Activated naive CD8-positive, alpha-beta T cell treated with anti-CD3 and anti-CD28 coated beads for 36 hours (primary cell): Measurements from ENCODE around the gene AMPD2. TPM values are rescaled to one million over a fixed set of nuclear protein-coding genes. Genes with fewer than 3 reads are reported as not detected.
"Not testable (repeated sequence)": the region's sequence is repeated elsewhere in the genome, so short reads cannot be mapped to it uniquely, and the experiment has no call there.

Experiments used
- DNase-seq: peaks from one replicate; pipeline ENCODE4 v3.0.0; 2021
- H3K27ac Mint-ChIP-seq: one replicate; pipeline ENCODE4 v1.8.0; 2022; ENCODE audit warnings: mild to moderate bottlenecking, moderate library complexity, mixed read lengths
- H3K27me3 Mint-ChIP-seq: one replicate; pipeline ENCODE4 v1.8.0; 2022; ENCODE audit warnings: mild to moderate bottlenecking, mixed read lengths
- H3K36me3 Mint-ChIP-seq: one replicate; pipeline ENCODE4 v1.8.0; 2021; ENCODE audit warnings: mild to moderate bottlenecking, mixed read lengths
- H3K4me1 Mint-ChIP-seq: one replicate; pipeline ENCODE4 v1.8.0; 2021; ENCODE audit warnings: mixed read lengths
- H3K4me3 Mint-ChIP-seq: one replicate; pipeline ENCODE4 v1.8.0; 2022; ENCODE audit warnings: mild to moderate bottlenecking, moderate library complexity, mixed read lengths
- H3K9me3 Mint-ChIP-seq: one replicate; pipeline ENCODE4 v1.8.0; 2022; ENCODE audit warnings: mixed read lengths
- total RNA-seq, 2 experiments: library from RNA; stranded (reverse); gene quantifications; one replicate each; pipeline ENCODE4 v1.2.3, GENCODE V29; 2021

AMPD2 gene
- total RNA-seq, 2 experiments from 2014 or later = 89.5 to 91.4 TPM

- peaks cover 2% of the 10 kb centered on the region for H3K36me3 Mint-ChIP-seq
- no peaks in the 10 kb centered on the region for H3K9me3 Mint-ChIP-seq
- peak within 1 kb of the TSS; percentile 79 for H3K4me3 Mint-ChIP-seq
- H3K27ac Mint-ChIP-seq = no peak within 1 kb of the TSS
- H3K27me3 Mint-ChIP-seq = no peaks in the 10 kb centered on the region
- DNase-seq = peak; percentile 86
- H3K4me1 Mint-ChIP-seq = peaks cover 16% of the 10 kb centered on the region
These were observed 48.0 kb downstream of the AMPD2 start, which contains the start of gene GSTM2 for GRCh38 chr1:109667452-109668122. Gene GSTM2 (plus strand): TSS chr1:109668057. CDS start chr1:109668116, 59 bp downstream.

GRCh38 chr1:109668123-109668775, 48.6 kb downstream of the AMPD2 start:
- Mint-ChIP-seq H3K36me3 (peaks cover 2% of the 10 kb centered on the region), H3K27ac (no peak overlapping the region), H3K4me1 (peaks cover 16% of the 10 kb centered on the region), H3K27me3 (no peaks in the 10 kb centered on the region), H3K9me3 (no peaks in the 10 kb centered on the region), H3K4me3 (peak overlapping the region; percentile 79)
- DNase-seq = no peak

- peak overlapping the region; percentile 44 for H3K4me3 Mint-ChIP-seq
- H3K36me3 Mint-ChIP-seq = peaks cover 2% of the 10 kb centered on the region
- H3K27ac Mint-ChIP-seq = peak overlapping the region; percentile 7
- no peaks in the 10 kb centered on the region for H3K27me3 Mint-ChIP-seq
- DNase-seq = no peak
- H3K9me3 Mint-ChIP-seq = no peaks in the 10 kb centered on the region
- H3K4me1 Mint-ChIP-seq = peaks cover 16% of the 10 kb centered on the region
These were observed 49.8 kb downstream of the AMPD2 start for GRCh38 chr1:109669246-109669948.

- H3K27me3 Mint-ChIP-seq, H3K4me3 Mint-ChIP-seq, H3K36me3 Mint-ChIP-seq, DNase-seq, H3K9me3 Mint-ChIP-seq: not testable (repeated sequence)
- peaks cover 16% of the 10 kb centered on the region for H3K4me1 Mint-ChIP-seq
- peak overlapping the region; percentile 7 for H3K27ac Mint-ChIP-seq
These were observed 50.3 kb downstream of the AMPD2 start for GRCh38 chr1:109669949-109670302.

GRCh38 chr1:109671067-109671466, 51.4 kb downstream of the AMPD2 start:
- Mint-ChIP-seq H3K27ac (no peak overlapping the region), H3K27me3 (no peaks in the 10 kb centered on the region), H3K4me1 (peaks cover 16% of the 10 kb centered on the region), H3K36me3 (peaks cover 2% of the 10 kb centered on the region), H3K4me3 (no peak overlapping the region), H3K9me3 (no peaks in the 10 kb centered on the region)
- DNase-seq = no peak

- not testable (repeated sequence) for H3K9me3 Mint-ChIP-seq, H3K4me1 Mint-ChIP-seq, H3K27me3 Mint-ChIP-seq, DNase-seq, H3K27ac Mint-ChIP-seq, H3K4me3 Mint-ChIP-seq, H3K36me3 Mint-ChIP-seq
These were observed 54.2 kb downstream of the AMPD2 start for GRCh38 chr1:109673861-109674260.

- H3K27me3 Mint-ChIP-seq, H3K4me1 Mint-ChIP-seq, H3K4me3 Mint-ChIP-seq, H3K36me3 Mint-ChIP-seq, H3K9me3 Mint-ChIP-seq, H3K27ac Mint-ChIP-seq, DNase-seq: not testable (repeated sequence)
These were observed 57.2 kb downstream of the AMPD2 start for GRCh38 chr1:109676683-109677381.

- no peak for DNase-seq
- H3K4me3 Mint-ChIP-seq = no peak overlapping the region
- H3K27me3 Mint-ChIP-seq = no peaks in the 10 kb centered on the region
- H3K4me1 Mint-ChIP-seq = no peaks in the 10 kb centered on the region
- no peak overlapping the region for H3K27ac Mint-ChIP-seq
- no peaks in the 10 kb centered on the region for H3K36me3 Mint-ChIP-seq
- H3K9me3 Mint-ChIP-seq = no peaks in the 10 kb centered on the region
These were observed 57.8 kb downstream of the AMPD2 start for GRCh38 chr1:109677459-109677858.

DNA sequence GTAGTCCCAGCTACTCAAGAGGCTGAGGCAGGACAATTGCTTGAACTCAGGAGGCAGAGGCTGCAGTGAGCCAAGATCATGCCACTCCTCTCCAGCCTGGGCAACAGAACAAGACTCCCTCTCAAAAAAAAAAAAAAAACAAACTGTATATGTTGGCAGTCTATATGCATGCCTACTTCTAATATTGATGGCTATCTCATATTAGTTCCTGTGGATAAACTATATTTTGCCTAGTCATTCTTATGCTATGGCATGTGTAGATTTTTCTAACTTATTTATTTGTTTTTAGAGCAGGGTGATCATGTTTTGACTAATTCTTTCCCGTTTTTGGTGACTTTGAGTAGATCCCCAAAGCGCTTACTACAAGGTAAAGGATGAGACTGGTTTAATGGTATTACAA, 59.0 kb downstream of the AMPD2 start:
- DNase-seq, H3K27ac Mint-ChIP-seq, H3K4me3 Mint-ChIP-seq, H3K27me3 Mint-ChIP-seq, H3K9me3 Mint-ChIP-seq, H3K36me3 Mint-ChIP-seq, H3K4me1 Mint-ChIP-seq: not testable (repeated sequence)

Other genes starting within 250 kb of the AMPD2 start
- gene SORT1, start 221.9 kb upstream of the AMPD2 start, total RNA-seq = 1 to 10 TPM; 5.6 to 6.6 TPM
- 100 to 1,000 TPM; 247 to 252 TPM for gene PSMA5, start 193.4 kb upstream of the AMPD2 start, total RNA-seq
- gene SYPL2, start 153.3 kb upstream of the AMPD2 start, total RNA-seq = not detected
- 10 to 100 TPM; 14.6 to 15.6 TPM for gene ATXN7L2, start 135.9 kb upstream of the AMPD2 start, total RNA-seq
- 1 to 10 TPM; 6.3 to 8.1 TPM for gene CYB561D1, start 125.7 kb upstream of the AMPD2 start, total RNA-seq
- 1 to 10 TPM; 2.1 to 2.5 TPM for gene AMIGO1, start 110.1 kb upstream of the AMPD2 start, total RNA-seq
- under 1 TPM in 1 of 2 experiments, not detected in 1; 0.16 TPM for gene GPR61, start 80.0 kb upstream of the AMPD2 start, total RNA-seq
- 1 to 10 TPM; 8.4 TPM for gene GNAI3, start 71.2 kb upstream of the AMPD2 start, total RNA-seq
- under 1 TPM; 0.64 to 0.91 TPM for gene GNAT2, start 221 bp upstream of the AMPD2 start, total RNA-seq
- 1 to 10 TPM; 2.4 to 3.0 TPM for gene GSTM4, start 36.3 kb downstream of the AMPD2 start, total RNA-seq
- gene GSTM2, start 48.2 kb downstream of the AMPD2 start, total RNA-seq = 1 to 10 TPM; 7.4 to 8.5 TPM
- gene GSTM1, start 68.0 kb downstream of the AMPD2 start, total RNA-seq = not detected
- under 1 TPM in 1 of 2 experiments, not detected in 1; 0.06 TPM for gene GSTM5, start 92.4 kb downstream of the AMPD2 start, total RNA-seq
- 10 to 100 TPM; 21.4 to 25.4 TPM for gene GSTM3, start 121.2 kb downstream of the AMPD2 start, total RNA-seq
- gene EPS8L3, start 144.1 kb downstream of the AMPD2 start, total RNA-seq = not detected